SU-DHL-6 (cell line): ENCODE data around the gene OSBPL6.

ENCODE experiments used
- H2AFZ ChIP-seq: fragments of 200-600 bp; sonication (generic); 2 replicates; pipeline ENCODE4 v1.6.1; 2014; ENCODE audit warnings: low read depth, mild to moderate bottlenecking, moderate library complexity, mixed read lengths, antibody characterized with exemption, low read length; ENCODE audit not compliant: severe bottlenecking
- H3F3A ChIP-seq: fragments of 200-600 bp; shearing (Covaris generic); 2 replicates; pipeline ENCODE4 v1.6.0; 2016; ENCODE audit warnings: antibody characterized with exemption, mild to moderate bottlenecking; ENCODE audit not compliant: insufficient read depth
- H3K27ac ChIP-seq: fragments of 200-600 bp; sonication (generic); 2 replicates; pipeline ENCODE4 v1.5.1; 2016; ENCODE audit warnings: low read depth, mild to moderate bottlenecking, low read length, moderate library complexity, mixed read lengths
- H3K27me3 ChIP-seq: fragments of 200-600 bp; sonication (generic), shearing (Covaris generic); 2 replicates; pipeline ENCODE4 v1.6.0; 2014; ENCODE audit warnings: mild to moderate bottlenecking, low read length
- H3K36me3 ChIP-seq: fragments of 200-600 bp; sonication (generic); 2 replicates; pipeline ENCODE4 v1.6.1; 2014; ENCODE audit warnings: mild to moderate bottlenecking, low read length, mixed read lengths
- H3K4me2 ChIP-seq: fragments of 300-600, 200-600 bp; shearing (Covaris generic), sonication (generic); 2 replicates; pipeline ENCODE4 v1.6.0; 2014; ENCODE audit warnings: low read length, low read depth, mild to moderate bottlenecking; ENCODE audit not compliant: poor library complexity, severe bottlenecking
- H3K4me3 ChIP-seq: fragments of 200-600 bp; sonication (generic); 2 replicates; pipeline ENCODE4 v1.5.1; 2014; ENCODE audit warnings: antibody characterized with exemption, low read length, mild to moderate bottlenecking, mixed read lengths; ENCODE audit not compliant: insufficient read depth, poor library complexity, severe bottlenecking
- H3K79me2 ChIP-seq: fragments of 200-600 bp; sonication (generic); 2 replicates; pipeline ENCODE4 v1.6.1; 2014; ENCODE audit warnings: mild to moderate bottlenecking, low read length, moderate library complexity; ENCODE audit not compliant: insufficient read depth
- H3K9ac ChIP-seq: fragments of 200-600 bp; sonication (generic); 2 replicates; pipeline ENCODE4 v1.7.0; 2014; ENCODE audit warnings: mild to moderate bottlenecking, low read length
- H3K9me2 ChIP-seq: fragments of 200-600 bp; sonication (generic); replicated peaks from 2 replicates; pipeline ENCODE4 v1.6.1; 2014; ENCODE audit warnings: low read length; ENCODE audit not compliant: insufficient read depth
- H3K9me3 ChIP-seq: fragments of 200-600 bp; sonication (generic); 2 replicates; pipeline ENCODE4 v1.6.1; 2014; ENCODE audit warnings: low read length, mixed read lengths; ENCODE audit not compliant: insufficient read depth
- H4K20me1 ChIP-seq: fragments of 200-600 bp; sonication (generic); 2 replicates; pipeline ENCODE4 v1.6.1; 2014; ENCODE audit warnings: low read depth, mild to moderate bottlenecking, antibody characterized with exemption, low read length, moderate library complexity, mixed read lengths
- CTCF ChIP-seq: fragments of 200-600 bp; sonication (generic); IDR thresholded peaks from one replicate; pipeline ENCODE4 v1.5.1; 2017; ENCODE audit warnings: antibody characterized with exemption, mild to moderate bottlenecking, low read length, moderate library complexity; ENCODE audit not compliant: insufficient read depth, poor library complexity, severe bottlenecking
- EZH2phosphoT487 ChIP-seq: fragments of 200-600 bp; sonication (generic), shearing (Covaris generic); conservative IDR thresholded peaks from 2 replicates; pipeline ENCODE4 v1.6.1; 2018; ENCODE audit warnings: mild to moderate bottlenecking, antibody characterized with exemption, low read length, moderate library complexity, mixed read lengths

OSBPL6 gene

GRCh38 chr2:178284613-178285286 is 90.4 kb downstream of the OSBPL6 start:
- Histone ChIP-seq H3K9me3 (no peaks in the 10 kb centered on the region), H3K9ac (no peak overlapping the region), H3K9me2 (no peaks in the 10 kb centered on the region), H3K36me3 (no peaks in the 10 kb centered on the region), H3F3A (no peaks in the 10 kb centered on the region), H3K4me3 (no peak overlapping the region), H3K4me2 (no peak overlapping the region), H3K27ac (no peak overlapping the region), H2AFZ (no peak overlapping the region), H3K79me2 (no peaks in the 10 kb centered on the region), H3K27me3 (no peaks in the 10 kb centered on the region), H4K20me1 (no peaks in the 10 kb centered on the region)
- TF ChIP-seq CTCF (no peak), EZH2phosphoT487 (no peak)

- H3K9me2 ChIP-seq, result no peaks in the 10 kb centered on the region
- H3K36me3 ChIP-seq, result no peaks in the 10 kb centered on the region
- H3F3A ChIP-seq, result no peaks in the 10 kb centered on the region
- no peaks in the 10 kb centered on the region for H4K20me1 ChIP-seq
- no peak overlapping the region for H2AFZ ChIP-seq
- H3K79me2 ChIP-seq, result no peaks in the 10 kb centered on the region
- H3K27me3 ChIP-seq, result no peaks in the 10 kb centered on the region
- H3K4me3 ChIP-seq, result no peak overlapping the region
- no peak overlapping the region for H3K9ac ChIP-seq
- TF ChIP-seq EZH2phosphoT487, result no peak
- no peak for TF ChIP-seq CTCF
- no peaks in the 10 kb centered on the region for H3K9me3 ChIP-seq
- H3K27ac ChIP-seq, result no peak overlapping the region
- no peak overlapping the region for H3K4me2 ChIP-seq
Measured at GRCh38 chr2:178285287-178285615, 90.9 kb downstream of the OSBPL6 start.

GRCh38 chr2:178286636-178287035 is 92.3 kb downstream of the OSBPL6 start:
- Histone ChIP-seq H3K79me2 (no peaks in the 10 kb centered on the region), H3F3A (no peaks in the 10 kb centered on the region), H3K9me2 (no peaks in the 10 kb centered on the region), H3K9ac (no peak overlapping the region), H3K4me2 (no peak overlapping the region), H3K4me3 (no peak overlapping the region), H2AFZ (no peak overlapping the region), H4K20me1 (no peaks in the 10 kb centered on the region), H3K36me3 (no peaks in the 10 kb centered on the region), H3K27me3 (no peaks in the 10 kb centered on the region), H3K9me3 (no peaks in the 10 kb centered on the region), H3K27ac (no peak overlapping the region)
- TF ChIP-seq EZH2phosphoT487 (no peak), CTCF (no peak)
